ENCODE measurements around the gene TEX13A.

TEX13A gene, protein sequence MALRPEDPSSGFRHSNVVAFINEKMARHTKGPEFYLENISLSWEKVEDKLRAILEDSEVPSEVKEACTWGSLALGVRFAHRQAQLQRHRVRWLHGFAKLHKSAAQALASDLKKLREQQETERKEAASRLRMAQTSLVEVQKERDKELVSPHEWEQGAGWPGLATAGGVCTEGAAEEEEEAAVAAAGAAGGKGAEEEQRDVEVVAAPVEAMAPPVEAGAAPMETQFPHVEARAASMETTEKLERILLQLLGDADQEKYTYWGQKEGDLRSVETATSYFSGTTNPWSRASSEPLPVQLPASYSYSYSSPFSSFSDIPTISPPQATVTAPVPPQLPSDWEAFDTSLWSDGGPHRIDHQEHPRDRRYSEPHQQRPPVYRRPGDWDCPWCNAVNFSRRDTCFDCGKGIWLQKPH

DNA sequence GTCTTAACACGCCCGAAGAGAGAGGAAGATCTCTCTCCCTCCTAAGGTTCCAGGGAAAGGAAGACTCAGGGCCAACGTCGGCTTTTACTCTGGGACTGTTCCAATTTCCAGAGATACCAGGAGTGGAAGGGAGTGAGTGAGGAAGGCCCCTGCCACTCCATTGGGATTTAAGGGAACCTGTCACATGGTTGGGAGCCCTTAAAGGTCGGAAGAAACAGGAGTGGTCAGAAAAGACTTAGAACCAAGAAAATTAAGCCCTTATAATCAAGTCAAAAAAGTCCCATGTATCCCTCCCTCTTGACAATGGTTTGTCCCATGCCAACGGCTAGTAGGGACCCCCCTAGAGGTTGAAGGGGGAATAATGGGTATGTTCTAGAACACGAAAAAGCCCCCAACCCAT lies at the start of gene TEX13A:
TEX13A (minus strand) TSS at position 59 of the 400 bp plus-strand sequence. CDS start 297 bp downstream, outside the sequence.
- peaks cover 27% of the 10 kb centered on the region for H3K9me3 Mint-ChIP-seq
- TF ChIP-seq, protein P1, sequence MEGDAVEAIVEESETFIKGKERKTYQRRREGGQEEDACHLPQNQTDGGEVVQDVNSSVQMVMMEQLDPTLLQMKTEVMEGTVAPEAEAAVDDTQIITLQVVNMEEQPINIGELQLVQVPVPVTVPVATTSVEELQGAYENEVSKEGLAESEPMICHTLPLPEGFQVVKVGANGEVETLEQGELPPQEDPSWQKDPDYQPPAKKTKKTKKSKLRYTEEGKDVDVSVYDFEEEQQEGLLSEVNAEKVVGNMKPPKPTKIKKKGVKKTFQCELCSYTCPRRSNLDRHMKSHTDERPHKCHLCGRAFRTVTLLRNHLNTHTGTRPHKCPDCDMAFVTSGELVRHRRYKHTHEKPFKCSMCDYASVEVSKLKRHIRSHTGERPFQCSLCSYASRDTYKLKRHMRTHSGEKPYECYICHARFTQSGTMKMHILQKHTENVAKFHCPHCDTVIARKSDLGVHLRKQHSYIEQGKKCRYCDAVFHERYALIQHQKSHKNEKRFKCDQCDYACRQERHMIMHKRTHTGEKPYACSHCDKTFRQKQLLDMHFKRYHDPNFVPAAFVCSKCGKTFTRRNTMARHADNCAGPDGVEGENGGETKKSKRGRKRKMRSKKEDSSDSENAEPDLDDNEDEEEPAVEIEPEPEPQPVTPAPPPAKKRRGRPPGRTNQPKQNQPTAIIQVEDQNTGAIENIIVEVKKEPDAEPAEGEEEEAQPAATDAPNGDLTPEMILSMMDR (IDR thresholded peaks at IDR 0.05; ENCODE audit: unreplicated experiment in 3 of 3), result no peak
- H3K4me1 Mint-ChIP-seq, result no peaks in the 10 kb centered on the region
- no peaks in the 10 kb centered on the region for H3K27me3 Mint-ChIP-seq (ENCODE audit: low read depth)
- no peak within 1 kb of the TSS for H3K27ac Mint-ChIP-seq
- no peaks in the 10 kb centered on the region for H3K36me3 Mint-ChIP-seq (ENCODE audit: low read depth)
- H3K4me3 Mint-ChIP-seq, result no peak within 1 kb of the TSS

DNA sequence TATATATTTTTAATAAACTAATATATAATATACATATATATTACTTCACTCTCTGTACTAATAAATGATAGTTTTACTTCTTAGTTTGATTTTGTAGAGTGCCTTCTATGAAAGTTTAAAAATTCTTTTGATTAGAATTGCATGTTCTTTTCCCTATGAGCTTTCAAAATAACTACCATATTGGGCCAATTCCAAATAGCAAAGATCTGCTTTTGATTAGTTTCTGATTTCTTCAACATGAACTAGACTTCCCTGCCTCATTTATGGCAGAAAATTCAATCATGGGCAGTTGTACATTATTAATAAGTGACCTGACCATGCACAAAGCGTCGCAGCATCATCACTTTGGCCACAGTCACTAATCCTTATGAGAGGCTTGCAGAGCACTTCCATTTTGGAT lies 48.9 kb upstream of the TEX13A start:
- Mint-ChIP-seq H3K27me3 (ENCODE audit: low read depth) (no peaks in the 10 kb centered on the region), H3K27ac (no peak overlapping the region), H3K9me3 (peaks cover 2% of the 10 kb centered on the region), H3K4me3 (no peak overlapping the region), H3K36me3 (ENCODE audit: low read depth) (no peaks in the 10 kb centered on the region), H3K4me1 (peaks cover 26% of the 10 kb centered on the region)
- TF ChIP-seq, protein P1 (IDR thresholded peaks at IDR 0.05; ENCODE audit: unreplicated experiment in 3 of 3), result no peak

DNA sequence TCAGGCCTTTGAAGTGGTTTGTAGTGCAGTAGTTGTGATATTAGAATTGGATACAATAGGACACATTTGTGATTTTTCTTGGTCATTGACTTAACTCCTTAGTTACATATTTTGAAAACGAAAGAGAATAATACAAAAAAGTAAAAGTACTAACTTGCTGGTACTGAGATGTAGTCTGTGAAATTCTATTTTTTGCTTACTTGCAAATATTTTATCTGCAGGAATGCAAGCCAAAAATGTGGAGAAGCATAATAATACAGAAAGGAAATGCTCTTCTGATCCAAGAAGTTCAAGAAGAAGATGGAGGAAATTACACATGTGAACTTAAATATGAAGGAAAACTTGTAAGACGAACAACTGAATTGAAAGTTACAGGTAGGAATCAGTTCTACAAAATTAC lies 46.7 kb upstream of the TEX13A start:
- peak overlapping the region; percentile 13 to 90 (median 81) for H3K27ac Mint-ChIP-seq
- peak overlapping the region in 1 of 3 experiments; percentile 12 for H3K4me3 Mint-ChIP-seq
- TF ChIP-seq, protein P1 (IDR thresholded peaks at IDR 0.05; ENCODE audit: unreplicated experiment in 3 of 3), result no peak

DNA sequence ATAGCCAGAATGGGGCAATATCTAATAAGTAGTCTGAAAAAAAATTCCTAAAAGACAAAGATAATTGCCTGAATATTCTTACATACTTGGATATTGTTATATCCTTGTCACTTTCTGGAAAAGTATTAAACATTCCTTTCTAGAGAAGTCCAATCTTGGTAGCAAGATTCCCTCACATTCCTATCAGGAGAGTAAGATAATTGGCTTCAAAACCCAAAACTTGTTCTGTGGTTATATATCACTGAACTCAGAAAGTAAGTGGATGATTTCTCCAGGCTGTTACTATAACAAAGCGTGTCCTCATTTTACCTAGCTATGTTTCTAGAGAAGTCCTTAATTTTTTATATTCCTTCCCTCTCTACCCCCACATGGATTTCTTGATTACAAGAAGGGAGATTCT lies 46.0 kb upstream of the TEX13A start:
- H3K27me3 Mint-ChIP-seq (ENCODE audit: low read depth), result no peaks in the 10 kb centered on the region
- H3K36me3 Mint-ChIP-seq (ENCODE audit: low read depth), result no peaks in the 10 kb centered on the region
- H3K9me3 Mint-ChIP-seq, result peaks cover 2% of the 10 kb centered on the region
- H3K4me1 Mint-ChIP-seq, result peaks cover 46% of the 10 kb centered on the region
- no peak overlapping the region for H3K4me3 Mint-ChIP-seq
- H3K27ac Mint-ChIP-seq, result peak overlapping the region; percentile 13 to 90 (median 81)
- TF ChIP-seq, protein P1 (IDR thresholded peaks at IDR 0.05; ENCODE audit: unreplicated experiment in 3 of 3), result no peak

More for the DNA sequence above, 46.7 kb upstream of the TEX13A start:
- Mint-ChIP-seq H3K9me3 (no peaks in the 10 kb centered on the region), H3K27me3 (ENCODE audit: low read depth) (no peaks in the 10 kb centered on the region), H3K4me1 (peaks cover 39% of the 10 kb centered on the region), H3K36me3 (ENCODE audit: low read depth) (no peaks in the 10 kb centered on the region)

DNA sequence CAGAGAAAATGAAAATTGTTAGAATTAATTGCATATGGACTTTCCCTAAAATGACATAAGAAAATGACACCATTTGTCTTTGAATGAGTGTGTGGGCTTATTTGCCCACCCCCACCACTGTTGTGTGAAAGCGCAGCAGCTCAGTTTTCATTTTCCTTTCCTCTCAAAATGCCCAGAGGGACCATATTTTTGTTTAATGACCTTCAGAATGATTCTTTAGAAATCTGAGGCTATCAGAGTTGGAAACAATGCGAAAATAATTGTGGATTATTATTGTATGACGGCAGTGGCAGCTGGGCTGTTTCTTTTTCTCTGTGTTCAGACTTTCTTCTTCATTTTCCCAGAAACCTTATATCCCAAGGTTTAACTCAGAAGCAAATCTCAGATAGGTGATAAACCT lies 44.6 kb upstream of the TEX13A start:
- peaks cover 6% of the 10 kb centered on the region for H3K9me3 Mint-ChIP-seq
- H3K27me3 Mint-ChIP-seq (ENCODE audit: low read depth), result no peaks in the 10 kb centered on the region
- peak overlapping the region in 2 of 3 experiments; percentile 37 to 57 for H3K4me3 Mint-ChIP-seq
- peaks cover 50% of the 10 kb centered on the region for H3K4me1 Mint-ChIP-seq
- no peaks in the 10 kb centered on the region for H3K36me3 Mint-ChIP-seq (ENCODE audit: low read depth)
- TF ChIP-seq, protein P1 (IDR thresholded peaks at IDR 0.05; ENCODE audit: unreplicated experiment in 3 of 3), result no peak
- H3K27ac Mint-ChIP-seq, result peak overlapping the region; percentile 82 to 93 (median 92)

All from nephron (organoid).